ENCODE data around the gene FADS2.
A peak's percentile ranks its signal among the peaks of the same experiment; 100 is the strongest.

The FADS2 gene

DNA sequence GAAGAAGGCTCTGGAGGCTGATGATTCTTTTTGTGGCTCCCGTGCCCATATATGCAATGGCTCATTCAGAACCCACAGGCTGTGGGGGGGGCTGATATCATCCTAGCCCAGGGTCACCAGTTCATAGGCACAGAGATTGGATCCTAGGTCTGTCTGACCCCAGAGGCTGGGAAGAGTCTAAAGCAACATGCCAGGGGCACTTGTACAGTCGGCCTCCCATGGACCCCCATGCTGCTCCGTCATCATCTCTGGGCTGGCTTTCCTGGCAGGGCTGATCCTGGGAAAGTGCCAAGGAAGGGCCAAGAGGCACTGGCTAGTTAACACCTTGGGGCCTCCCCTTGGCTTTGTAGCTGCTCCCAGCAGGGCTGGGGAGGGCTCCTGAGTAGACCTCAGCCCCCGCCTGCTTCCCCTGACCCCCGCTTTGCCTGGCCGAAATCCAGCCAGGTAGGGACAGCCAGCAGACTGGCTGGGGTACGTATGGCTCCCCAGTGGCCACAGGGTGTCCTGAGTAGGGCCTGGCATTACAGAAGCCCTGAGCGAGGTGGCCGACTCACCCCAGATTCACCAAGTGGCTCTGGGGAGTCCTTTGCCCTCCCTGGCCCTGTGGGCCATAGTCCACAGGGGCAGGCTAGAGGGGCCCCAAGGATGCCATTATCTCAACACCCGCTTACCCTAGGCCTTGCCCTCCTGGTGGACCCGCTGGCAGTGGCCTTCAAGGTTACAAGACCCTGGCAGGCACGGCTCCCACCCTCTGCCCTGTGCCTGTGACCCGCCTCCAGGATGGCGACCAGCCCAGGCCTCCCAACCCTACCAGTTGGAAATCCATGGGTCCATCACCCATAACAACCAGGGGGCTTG, 40.7 kb downstream of the FADS2 start:
- TF ChIP-seq, protein P1, sequence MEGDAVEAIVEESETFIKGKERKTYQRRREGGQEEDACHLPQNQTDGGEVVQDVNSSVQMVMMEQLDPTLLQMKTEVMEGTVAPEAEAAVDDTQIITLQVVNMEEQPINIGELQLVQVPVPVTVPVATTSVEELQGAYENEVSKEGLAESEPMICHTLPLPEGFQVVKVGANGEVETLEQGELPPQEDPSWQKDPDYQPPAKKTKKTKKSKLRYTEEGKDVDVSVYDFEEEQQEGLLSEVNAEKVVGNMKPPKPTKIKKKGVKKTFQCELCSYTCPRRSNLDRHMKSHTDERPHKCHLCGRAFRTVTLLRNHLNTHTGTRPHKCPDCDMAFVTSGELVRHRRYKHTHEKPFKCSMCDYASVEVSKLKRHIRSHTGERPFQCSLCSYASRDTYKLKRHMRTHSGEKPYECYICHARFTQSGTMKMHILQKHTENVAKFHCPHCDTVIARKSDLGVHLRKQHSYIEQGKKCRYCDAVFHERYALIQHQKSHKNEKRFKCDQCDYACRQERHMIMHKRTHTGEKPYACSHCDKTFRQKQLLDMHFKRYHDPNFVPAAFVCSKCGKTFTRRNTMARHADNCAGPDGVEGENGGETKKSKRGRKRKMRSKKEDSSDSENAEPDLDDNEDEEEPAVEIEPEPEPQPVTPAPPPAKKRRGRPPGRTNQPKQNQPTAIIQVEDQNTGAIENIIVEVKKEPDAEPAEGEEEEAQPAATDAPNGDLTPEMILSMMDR (IDR thresholded peaks at IDR 0.05; ENCODE audit: low read length, missing control alignments) = no peak
- DNase-seq (ENCODE audit: low read depth) = no peak
- no peak overlapping the region for H3K4me3 ChIP-seq (replicated peaks; ENCODE audit: low read depth, low read length)

DNA sequence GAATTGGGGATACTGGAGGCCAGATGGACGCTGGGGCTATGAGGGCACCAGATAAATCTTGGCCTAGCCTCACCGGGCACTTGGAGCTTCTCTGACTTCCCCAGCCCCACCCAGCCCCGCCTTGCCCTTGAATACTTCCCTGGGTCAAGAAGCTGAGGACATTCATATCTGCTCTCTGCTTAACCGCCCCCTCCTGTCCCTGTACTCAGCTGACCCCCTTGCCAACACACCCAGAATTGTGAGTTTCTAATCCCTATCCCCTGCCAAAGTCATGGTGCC, 41.3 kb downstream of the FADS2 start:
- TF ChIP-seq, protein P1 (IDR thresholded peaks at IDR 0.05; ENCODE audit: low read length, missing control alignments) = no peak
- no peak overlapping the region for H3K4me3 ChIP-seq (replicated peaks; ENCODE audit: low read depth, low read length)
- DNase-seq (ENCODE audit: low read depth) = no peak

GRCh38 chr11:61869708-61870451, 41.8 kb downstream of the FADS2 start:
- TF ChIP-seq, protein P1 (IDR thresholded peaks at IDR 0.05; ENCODE audit: low read length, missing control alignments) = no peak
- H3K4me3 ChIP-seq (replicated peaks; ENCODE audit: low read depth, low read length) = no peak overlapping the region
- DNase-seq (ENCODE audit: low read depth) = no peak

- TF ChIP-seq, protein P1 (IDR thresholded peaks at IDR 0.05; ENCODE audit: low read length, missing control alignments) = no peak
- no peak overlapping the region for H3K4me3 ChIP-seq (replicated peaks; ENCODE audit: low read depth, low read length)
- peak; percentile 35 for DNase-seq (ENCODE audit: low read depth)
Observed at GRCh38 chr11:61870541-61871031, 42.5 kb downstream of the FADS2 start.

DNA sequence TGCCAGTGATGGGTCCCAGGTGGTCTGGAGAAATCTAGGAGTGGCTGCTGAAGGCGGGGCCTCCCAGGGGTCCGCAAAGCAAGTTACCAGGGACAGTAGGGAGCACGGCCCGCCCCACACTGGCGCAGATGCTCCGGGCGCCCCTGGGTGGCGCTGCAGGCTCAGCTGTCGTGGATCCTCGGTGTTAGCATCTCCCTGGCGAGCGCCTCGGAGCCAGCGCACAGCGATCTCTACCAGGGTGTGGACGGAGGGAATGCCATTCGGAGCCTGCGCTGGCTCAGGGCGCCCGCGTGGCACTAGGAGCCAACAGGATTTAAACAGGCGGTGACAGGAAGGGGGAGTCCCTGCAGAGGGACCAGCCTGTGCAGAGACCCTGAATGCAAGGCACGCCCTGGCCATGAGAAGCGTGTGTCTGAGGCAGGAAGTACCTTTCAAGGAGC, 43.1 kb downstream of the FADS2 start:
- TF ChIP-seq, protein P1 (IDR thresholded peaks at IDR 0.05; ENCODE audit: low read length, missing control alignments) = peak; percentile 84
- DNase-seq (ENCODE audit: low read depth) = peak; percentile 82

GRCh38 chr11:61872935-61873565, 45.0 kb downstream of the FADS2 start:
- H3K4me3 ChIP-seq (replicated peaks; ENCODE audit: low read depth, low read length) = no peak overlapping the region
- DNase-seq (ENCODE audit: low read depth) = no peak
- TF ChIP-seq, protein P1 (IDR thresholded peaks at IDR 0.05; ENCODE audit: low read length, missing control alignments) = no peak

More for the DNA sequence above, 43.1 kb downstream of the FADS2 start:
- no peak overlapping the region for H3K4me3 ChIP-seq (replicated peaks; ENCODE audit: low read depth, low read length)

All from fibroblast of pulmonary artery (primary cell).